Measurements from ENCODE around the gene ISLR2.
"Not testable (repeated sequence)": the region's sequence is repeated elsewhere in the genome, so short reads cannot be mapped to it uniquely, and the experiment has no call there.

Gene ISLR2

GRCh38 chr15:74157868-74158827 lies 27.8 kb downstream of the ISLR2 start:
- no peak for TF ChIP-seq CTCF (IDR thresholded peaks at IDR 0.05; ENCODE audit: control extremely low read depth, extremely low read depth, low read depth, missing control alignments)
- CTCF ChIA-PET, result interaction anchor here (2.6 kb wide), 1 partner anchor 10 kb away, joined by 6 read pairs; no protein-coding TSS in a partner anchor
- POLR2A ChIA-PET, result no interaction called here
- DNase-seq (ENCODE audit: extremely low spot score), result no peak

- DNase-seq (ENCODE audit: extremely low spot score), result peak; percentile 62
- ChIA-PET POLR2A (no interaction called here), CTCF (interaction anchor here (1.2 to 1.6 kb wide), 2 partner anchors 15 to 31 kb away, joined by 3 to 5 read pairs; no protein-coding TSS in a partner anchor)
- TF ChIP-seq CTCF (IDR thresholded peaks at IDR 0.05; ENCODE audit: control extremely low read depth, extremely low read depth, low read depth, missing control alignments), result no peak
These were observed 28.7 kb downstream of the ISLR2 start for GRCh38 chr15:74158855-74159650.

GRCh38 chr15:74159773-74160172 lies 29.4 kb downstream of the ISLR2 start:
- ChIA-PET CTCF (interaction anchor here (1.2 to 1.6 kb wide), 2 partner anchors 16 to 32 kb away, joined by 3 to 5 read pairs; no protein-coding TSS in a partner anchor), POLR2A (no interaction called here)
- TF ChIP-seq CTCF (IDR thresholded peaks at IDR 0.05; ENCODE audit: control extremely low read depth, extremely low read depth, low read depth, missing control alignments), result no peak
- DNase-seq (ENCODE audit: extremely low spot score), result no peak

- CTCF ChIA-PET, result interaction anchor here (1.2 to 1.6 kb wide), 2 partner anchors 16 to 32 kb away, joined by 3 to 5 read pairs; no protein-coding TSS in a partner anchor
- POLR2A ChIA-PET; DNase-seq (ENCODE audit: extremely low spot score): not testable (repeated sequence)
These were observed 30.0 kb downstream of the ISLR2 start for GRCh38 chr15:74160390-74160789.

- POLR2A ChIA-PET, result interaction anchor here (0.6 kb wide), 1 partner anchor 17 kb away, joined by 8 read pairs; no protein-coding TSS in a partner anchor
These were observed 31.8 kb downstream of the ISLR2 start for GRCh38 chr15:74162195-74162536.

GRCh38 chr15:74165461-74165860 lies 35.1 kb downstream of the ISLR2 start:
- no peak for DNase-seq (ENCODE audit: extremely low spot score)
- CTCF ChIA-PET, result interaction anchor here (1.3 kb wide), 1 partner anchor 10 kb away, joined by 5 read pairs; no protein-coding TSS in a partner anchor
- POLR2A ChIA-PET, result no interaction called here
- TF ChIP-seq CTCF (IDR thresholded peaks at IDR 0.05; ENCODE audit: control extremely low read depth, extremely low read depth, low read depth, missing control alignments), result no peak

More at GRCh38 chr15:74162195-74162536, 31.8 kb downstream of the ISLR2 start:
- CTCF ChIA-PET, result interaction anchor here (1.0 to 1.4 kb wide), 2 partner anchors 18 to 34 kb away, joined by 3 to 4 read pairs; no protein-coding TSS in a partner anchor
- not testable (repeated sequence) for DNase-seq (ENCODE audit: extremely low spot score)

- CTCF ChIA-PET, result interaction anchor here (2.3 kb wide), 1 partner anchor 12 kb away, joined by 6 read pairs; no protein-coding TSS in a partner anchor
- no peak for DNase-seq (ENCODE audit: extremely low spot score)
- no peak for TF ChIP-seq CTCF (IDR thresholded peaks at IDR 0.05; ENCODE audit: control extremely low read depth, extremely low read depth, low read depth, missing control alignments)
- POLR2A ChIA-PET, result no interaction called here
These were observed 37.5 kb downstream of the ISLR2 start for GRCh38 chr15:74167891-74168331.
